ENCODE results near the gene HNRNPH1. TPM values are rescaled to one million over a fixed set of nuclear protein-coding genes. Genes with fewer than 3 reads are reported as not detected.

Gene HNRNPH1
- total and polyA plus RNA-seq, 4 donors, result 185 to 1,791 (median 306) TPM

DNA sequence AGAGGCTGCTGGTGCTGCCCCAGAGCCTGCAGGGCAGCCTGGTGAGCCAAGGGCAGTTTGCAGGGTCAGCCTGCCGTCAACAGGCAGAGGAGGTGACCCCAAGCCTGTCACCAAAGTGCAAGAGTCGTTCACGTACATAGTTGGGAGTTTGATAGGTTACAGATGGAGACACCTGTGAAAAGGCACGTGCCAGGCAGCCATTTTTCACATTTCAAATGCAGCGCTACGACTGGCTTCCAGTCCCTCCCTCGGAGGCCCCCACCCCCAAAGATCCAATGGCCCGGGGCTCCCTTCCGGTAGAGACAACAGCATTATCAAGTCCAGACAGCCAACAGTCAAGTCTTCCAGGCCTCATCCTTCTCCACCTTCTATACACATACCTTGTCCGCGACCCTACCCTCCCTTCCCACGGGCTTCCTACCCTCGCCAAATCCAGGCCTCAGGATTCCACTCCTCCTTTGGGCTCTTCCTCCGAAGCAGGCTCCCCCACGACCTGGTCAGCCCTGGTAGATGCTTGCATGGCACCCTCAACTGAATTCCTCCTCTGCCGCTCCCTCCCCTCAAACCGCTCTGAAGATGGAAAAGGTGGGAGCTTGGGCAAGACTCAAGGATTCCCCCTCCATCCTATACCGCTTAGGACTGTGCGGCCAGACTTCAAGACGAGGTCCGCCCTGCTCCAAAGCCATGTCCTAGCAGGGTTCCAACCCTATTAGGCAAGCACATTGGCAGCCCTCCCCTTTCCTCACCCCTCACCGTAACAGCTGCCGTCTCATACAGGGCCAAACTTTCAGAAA is 13.2 kb downstream of the HNRNPH1 start:
- peaks cover 0 to 11% (median 2%) of the 10 kb centered on the region in 5 donors for H3K4me1 ChIP-seq (ENCODE audit: control insufficient read depth in 5 of 5, insufficient read depth in 5 of 5, low read length in 5 of 5)
- no peak for ATAC-seq (ENCODE audit: insufficient read depth, low FRiP score)
- peaks cover 32 to 76% (median 68%) of the 10 kb centered on the region in 4 donors for H3K36me3 ChIP-seq (ENCODE audit: control insufficient read depth in 4 of 4, insufficient read depth in 4 of 4, low read length in 4 of 4)
- no peaks in the 10 kb centered on the region for H3K9me3 ChIP-seq (ENCODE audit: control insufficient read depth in 4 of 4, insufficient read depth in 3 of 4, low read length in 3 of 4)
- no peak overlapping the region for H3K4me3 ChIP-seq
- H3K27me3 ChIP-seq (ENCODE audit: control insufficient read depth in 3 of 3, insufficient read depth in 3 of 3, low read length in 2 of 3), result no peaks in the 10 kb centered on the region
- TF ChIP-seq, protein P1, sequence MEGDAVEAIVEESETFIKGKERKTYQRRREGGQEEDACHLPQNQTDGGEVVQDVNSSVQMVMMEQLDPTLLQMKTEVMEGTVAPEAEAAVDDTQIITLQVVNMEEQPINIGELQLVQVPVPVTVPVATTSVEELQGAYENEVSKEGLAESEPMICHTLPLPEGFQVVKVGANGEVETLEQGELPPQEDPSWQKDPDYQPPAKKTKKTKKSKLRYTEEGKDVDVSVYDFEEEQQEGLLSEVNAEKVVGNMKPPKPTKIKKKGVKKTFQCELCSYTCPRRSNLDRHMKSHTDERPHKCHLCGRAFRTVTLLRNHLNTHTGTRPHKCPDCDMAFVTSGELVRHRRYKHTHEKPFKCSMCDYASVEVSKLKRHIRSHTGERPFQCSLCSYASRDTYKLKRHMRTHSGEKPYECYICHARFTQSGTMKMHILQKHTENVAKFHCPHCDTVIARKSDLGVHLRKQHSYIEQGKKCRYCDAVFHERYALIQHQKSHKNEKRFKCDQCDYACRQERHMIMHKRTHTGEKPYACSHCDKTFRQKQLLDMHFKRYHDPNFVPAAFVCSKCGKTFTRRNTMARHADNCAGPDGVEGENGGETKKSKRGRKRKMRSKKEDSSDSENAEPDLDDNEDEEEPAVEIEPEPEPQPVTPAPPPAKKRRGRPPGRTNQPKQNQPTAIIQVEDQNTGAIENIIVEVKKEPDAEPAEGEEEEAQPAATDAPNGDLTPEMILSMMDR (IDR thresholded peaks at IDR 0.05; ENCODE audit: control extremely low read depth, extremely low read depth), result no peak
- peak in 1 of 3 donors; percentile 31 for DNase-seq
- peak overlapping the region in 1 of 2 donors; percentile 9 for H3K27ac ChIP-seq (ENCODE audit: low read depth in 1 of 2, low read length in 1 of 2)
- no peak overlapping the region for H3K9ac ChIP-seq (ENCODE audit: insufficient read depth in 1 of 2, low read length in 2 of 2)
- 77 to 81% methylated on average over 23 of the region's 23 CpGs for WGBS, 2 donors

DNA sequence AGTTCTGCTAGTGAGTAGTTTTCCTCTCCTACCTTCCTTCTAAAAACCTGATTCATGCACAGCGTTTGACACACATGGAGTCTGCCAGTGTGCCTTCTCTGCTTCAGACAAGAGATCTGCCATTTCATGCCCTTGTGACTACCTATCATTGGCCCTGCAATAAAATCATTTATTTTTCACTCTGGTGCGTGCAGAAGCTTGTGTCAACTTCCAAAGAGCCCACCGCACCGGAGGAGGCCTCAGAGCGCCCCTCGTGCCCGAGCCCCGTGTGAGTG is 13.7 kb downstream of the HNRNPH1 start:
- Histone ChIP-seq H3K27ac (ENCODE audit: low read depth in 1 of 2, low read length in 1 of 2) (peak overlapping the region in 1 of 2 donors; percentile 9), H3K4me3 (no peak overlapping the region), H3K9me3 (ENCODE audit: control insufficient read depth in 4 of 4, insufficient read depth in 3 of 4, low read length in 3 of 4) (no peaks in the 10 kb centered on the region), H3K27me3 (ENCODE audit: control insufficient read depth in 3 of 3, insufficient read depth in 3 of 3, low read length in 2 of 3) (no peaks in the 10 kb centered on the region), H3K9ac (ENCODE audit: insufficient read depth in 1 of 2, low read length in 2 of 2) (no peak overlapping the region), H3K36me3 (ENCODE audit: control insufficient read depth in 4 of 4, insufficient read depth in 4 of 4, low read length in 4 of 4) (peaks cover 30 to 74% (median 66%) of the 10 kb centered on the region in 4 donors), H3K4me1 (ENCODE audit: control insufficient read depth in 5 of 5, insufficient read depth in 5 of 5, low read length in 5 of 5) (peaks cover 0 to 11% (median 2%) of the 10 kb centered on the region in 5 donors)
- WGBS, 2 donors, result 84 to 86% methylated on average over 8 of the region's 8 CpGs
- TF ChIP-seq, protein P1 (IDR thresholded peaks at IDR 0.05; ENCODE audit: control extremely low read depth, extremely low read depth), result no peak
- no peak for DNase-seq
- ATAC-seq (ENCODE audit: insufficient read depth, low FRiP score), result no peak

- no peaks in the 10 kb centered on the region for H3K27me3 ChIP-seq (ENCODE audit: control insufficient read depth in 3 of 3, insufficient read depth in 3 of 3, low read length in 2 of 3)
- H3K4me1 ChIP-seq (ENCODE audit: control insufficient read depth in 5 of 5, insufficient read depth in 5 of 5, low read length in 5 of 5), result peaks cover 0 to 6% (median 0%) of the 10 kb centered on the region in 5 donors
- TF ChIP-seq, protein P1 (IDR thresholded peaks at IDR 0.05; ENCODE audit: control extremely low read depth, extremely low read depth), result no peak
- no peak overlapping the region for H3K4me3 ChIP-seq
- H3K27ac ChIP-seq (ENCODE audit: low read depth in 1 of 2, low read length in 1 of 2), result no peak overlapping the region
- DNase-seq (no peak), ATAC-seq (ENCODE audit: insufficient read depth, low FRiP score) (no peak)
- no peaks in the 10 kb centered on the region for H3K9me3 ChIP-seq (ENCODE audit: control insufficient read depth in 4 of 4, insufficient read depth in 3 of 4, low read length in 3 of 4)
- H3K36me3 ChIP-seq (ENCODE audit: control insufficient read depth in 4 of 4, insufficient read depth in 4 of 4, low read length in 4 of 4), result peaks cover 20 to 68% (median 60%) of the 10 kb centered on the region in 4 donors
- WGBS, 2 donors, result 34 to 54% methylated on average over 5 of the region's 5 CpGs
- no peak overlapping the region for H3K9ac ChIP-seq (ENCODE audit: insufficient read depth in 1 of 2, low read length in 2 of 2)
Observed at GRCh38 chr5:179608131-179608581, 15.3 kb downstream of the HNRNPH1 start.
